ENCODE measurements around the gene BAIAP2.
"Not testable (repeated sequence)": the region's sequence is repeated elsewhere in the genome, so short reads cannot be mapped to it uniquely, and the experiment has no call there.

The BAIAP2 gene

GRCh38 chr17:81000631-81001357, 34.2 kb upstream of the BAIAP2 start:
- no peak for DNase-seq (ENCODE audit: low read depth)

- DNase-seq (ENCODE audit: low read depth), result no peak
Observed at GRCh38 chr17:81002013-81002384, 33.0 kb upstream of the BAIAP2 start.

DNA sequence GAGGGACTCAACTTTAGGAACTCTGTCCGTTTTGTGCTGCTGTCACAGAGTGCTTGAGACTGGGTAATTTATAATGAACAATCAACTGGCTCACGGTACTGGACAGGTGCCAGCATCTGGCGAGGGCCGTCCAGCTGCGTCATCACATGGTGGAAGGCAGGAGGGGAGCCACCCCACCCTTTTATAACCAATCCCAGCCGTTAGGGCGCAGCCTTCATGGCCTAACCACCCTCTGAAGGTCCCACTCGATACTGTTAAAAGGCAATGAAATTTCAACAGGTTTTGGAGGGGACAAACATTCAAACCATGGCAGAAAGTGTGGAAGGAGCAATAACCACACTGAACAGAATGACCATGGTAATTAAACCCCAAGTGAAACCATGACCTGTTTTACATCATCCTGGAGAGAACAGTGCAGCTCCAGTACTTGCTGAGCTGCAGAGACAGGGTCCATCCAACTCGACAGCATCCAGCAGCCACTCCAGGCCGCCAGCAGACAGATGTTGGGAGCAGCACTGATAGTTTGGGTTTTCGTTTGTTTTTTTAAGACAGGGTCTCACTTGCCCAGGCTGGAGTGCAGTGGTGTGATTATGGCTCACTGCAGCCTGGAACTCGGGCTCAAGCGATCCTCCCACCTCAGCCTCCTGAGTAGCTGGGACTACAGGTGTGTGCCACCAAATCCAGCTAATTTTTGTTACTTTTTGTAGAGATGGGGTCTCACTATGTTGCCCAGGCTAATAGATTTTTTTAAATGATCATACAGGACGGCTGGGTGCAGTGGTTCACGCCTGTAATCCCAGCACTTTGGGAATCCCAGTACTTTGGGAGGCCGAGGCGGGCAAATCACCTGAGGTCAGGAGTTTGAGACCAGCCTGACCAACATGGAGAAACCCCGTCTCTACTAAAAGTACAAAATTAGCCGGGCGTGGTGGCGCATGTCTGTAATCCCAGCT, 32.3 kb upstream of the BAIAP2 start:
- DNase-seq (ENCODE audit: low read depth), result peak; percentile 74

DNA sequence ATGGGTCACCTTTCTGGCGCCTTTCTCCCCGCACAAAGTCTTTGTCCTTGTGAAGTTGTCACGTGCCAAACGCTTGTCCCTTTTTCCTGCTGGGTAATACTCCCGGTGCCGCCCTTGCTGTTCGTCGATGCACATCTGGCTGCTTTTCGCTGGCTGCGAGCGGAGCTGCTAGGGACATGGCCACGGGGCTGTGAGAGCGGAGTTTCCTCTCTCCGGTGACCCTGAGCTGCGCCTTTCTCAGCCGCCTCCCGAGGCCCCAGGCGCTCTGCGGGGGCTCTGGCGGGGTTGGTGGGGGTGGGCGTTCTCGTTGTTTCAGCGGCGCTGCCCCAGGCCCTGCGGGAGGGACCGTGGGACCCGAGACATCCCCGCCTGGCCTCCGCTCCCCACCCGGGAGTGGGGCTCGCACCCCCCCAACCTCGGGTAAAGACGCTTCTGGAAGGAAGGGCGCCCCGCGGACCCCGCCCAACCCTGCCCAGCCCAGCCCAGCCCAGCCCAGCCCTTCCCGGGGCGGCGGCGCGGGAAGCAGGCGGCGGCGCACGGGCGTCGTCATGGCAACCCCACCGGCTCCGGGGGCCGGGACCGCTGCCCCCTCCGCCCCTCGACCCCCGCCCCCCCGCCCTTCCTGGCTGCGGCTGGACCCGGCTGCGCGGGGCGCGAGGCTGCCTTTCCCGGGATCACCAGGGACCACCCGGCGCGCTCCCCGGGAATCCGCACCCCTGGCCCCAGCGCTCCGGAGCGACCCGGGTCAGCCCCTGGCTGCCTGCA, 31.1 kb upstream of the BAIAP2 start:
- DNase-seq (ENCODE audit: low read depth), result no peak

GRCh38 chr17:81006891-81007290, 28.1 kb upstream of the BAIAP2 start:
- no peak for DNase-seq (ENCODE audit: low read depth)

- DNase-seq (ENCODE audit: low read depth), result no peak
Observed at GRCh38 chr17:81008140-81008539, 26.8 kb upstream of the BAIAP2 start.

DNA sequence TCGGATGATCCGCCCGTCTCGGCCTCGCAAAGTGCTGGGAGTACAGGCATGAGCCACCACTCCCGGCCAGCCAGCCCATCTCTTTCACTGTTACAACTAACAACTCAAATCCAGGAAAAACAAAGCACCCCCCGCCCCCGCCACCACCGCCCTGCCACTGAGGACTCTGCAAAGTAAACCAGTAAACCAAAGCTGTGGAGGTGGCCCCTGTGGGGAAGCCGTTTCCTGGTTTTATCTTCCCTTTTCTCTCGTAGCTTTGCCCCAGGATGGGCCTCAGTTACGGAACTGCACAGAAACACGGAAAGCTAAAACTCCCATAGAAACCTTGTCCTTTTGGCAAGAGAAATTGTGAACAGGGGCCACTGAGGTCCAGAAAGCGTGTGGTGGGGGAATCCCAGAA, 25.8 kb upstream of the BAIAP2 start:
- DNase-seq (ENCODE audit: low read depth), result no peak

- DNase-seq (ENCODE audit: low read depth), result no peak
Observed at GRCh38 chr17:81010935-81011334, 24.0 kb upstream of the BAIAP2 start.

- DNase-seq (ENCODE audit: low read depth), result no peak
Observed at GRCh38 chr17:81011951-81012350, 23.0 kb upstream of the BAIAP2 start.

- no peak for DNase-seq (ENCODE audit: low read depth)
Observed at GRCh38 chr17:81012574-81013447, 22.1 kb upstream of the BAIAP2 start.

GRCh38 chr17:81013642-81014041, 21.3 kb upstream of the BAIAP2 start:
- DNase-seq (ENCODE audit: low read depth), result no peak

GRCh38 chr17:81015136-81015535, 19.8 kb upstream of the BAIAP2 start:
- DNase-seq (ENCODE audit: low read depth), result no peak

DNA sequence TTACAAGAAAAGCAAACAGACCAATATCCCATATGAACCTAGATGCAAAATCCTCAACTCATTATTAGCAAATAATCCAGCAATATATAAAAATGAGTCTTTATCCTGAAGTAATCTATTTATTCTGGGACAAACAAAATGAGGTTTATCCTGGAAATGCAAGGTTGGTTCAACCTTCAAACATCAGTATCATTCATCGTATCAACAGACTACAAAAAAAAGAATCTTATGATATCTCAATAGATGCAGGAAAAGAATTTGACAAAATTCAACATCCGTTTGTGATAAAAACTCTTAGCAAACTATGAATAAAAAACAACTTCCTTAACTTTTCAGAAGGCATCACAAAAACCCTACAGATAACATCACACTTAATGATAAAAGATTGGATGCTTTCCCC, 18.4 kb upstream of the BAIAP2 start:
- no peak for DNase-seq (ENCODE audit: low read depth)

DNA sequence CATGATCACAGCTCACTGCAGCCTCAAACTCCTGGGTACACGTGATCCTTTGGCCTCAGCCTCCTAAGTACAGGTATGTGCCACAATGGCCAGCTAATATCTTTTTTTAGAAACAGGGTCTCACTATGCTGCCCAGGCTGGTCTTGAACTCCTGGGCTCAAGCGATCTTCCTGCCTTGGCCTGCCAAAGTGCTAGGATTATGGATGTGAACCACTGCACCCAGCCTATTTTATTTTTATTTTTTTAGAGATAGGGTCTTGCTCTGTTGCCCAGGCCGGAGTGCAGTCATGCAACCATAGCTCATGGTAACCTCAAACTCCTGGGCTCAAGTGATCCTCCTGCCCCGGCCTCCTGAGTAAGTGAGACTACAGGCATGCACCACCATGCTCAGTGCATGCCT, 17.6 kb upstream of the BAIAP2 start:
- not testable (repeated sequence) for DNase-seq (ENCODE audit: low read depth)

DNA sequence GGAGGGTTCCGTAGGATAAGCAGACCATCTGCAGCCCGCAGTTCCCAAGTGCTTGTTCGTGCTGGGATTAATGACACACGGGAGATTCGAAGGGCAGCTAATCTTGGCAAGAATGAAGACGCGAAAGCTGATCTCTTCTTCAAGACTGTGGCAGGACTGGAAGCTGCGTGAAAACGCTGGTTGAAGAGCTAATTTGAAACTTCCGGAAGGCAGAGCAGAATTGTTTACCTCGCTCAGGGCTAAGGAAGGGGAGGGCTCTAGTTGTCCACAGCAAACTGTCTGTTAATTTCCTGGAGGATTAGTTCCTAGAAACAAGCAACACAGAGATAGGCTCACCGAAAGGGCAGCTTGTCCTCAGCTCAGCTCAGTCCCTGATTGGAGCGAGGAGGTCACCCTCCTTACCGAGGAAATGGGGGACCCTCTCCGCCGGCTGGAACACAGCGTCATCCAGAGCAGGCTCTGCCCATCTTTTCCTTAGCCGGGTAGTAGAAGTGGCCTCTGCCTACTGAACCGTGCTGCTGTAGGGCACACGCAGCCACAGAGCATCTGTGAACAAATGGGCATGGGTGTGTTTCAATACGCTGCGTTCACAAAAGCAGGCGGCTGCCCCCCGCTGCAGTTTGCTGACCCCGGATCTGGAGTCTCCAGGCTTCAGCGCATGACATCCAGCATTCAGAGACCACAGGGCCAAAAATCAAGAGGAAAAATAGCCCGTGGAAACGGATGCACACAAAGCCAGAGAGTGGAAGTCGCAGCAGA, 16.7 kb upstream of the BAIAP2 start:
- peak; percentile 56 for DNase-seq (ENCODE audit: low read depth)

DNA sequence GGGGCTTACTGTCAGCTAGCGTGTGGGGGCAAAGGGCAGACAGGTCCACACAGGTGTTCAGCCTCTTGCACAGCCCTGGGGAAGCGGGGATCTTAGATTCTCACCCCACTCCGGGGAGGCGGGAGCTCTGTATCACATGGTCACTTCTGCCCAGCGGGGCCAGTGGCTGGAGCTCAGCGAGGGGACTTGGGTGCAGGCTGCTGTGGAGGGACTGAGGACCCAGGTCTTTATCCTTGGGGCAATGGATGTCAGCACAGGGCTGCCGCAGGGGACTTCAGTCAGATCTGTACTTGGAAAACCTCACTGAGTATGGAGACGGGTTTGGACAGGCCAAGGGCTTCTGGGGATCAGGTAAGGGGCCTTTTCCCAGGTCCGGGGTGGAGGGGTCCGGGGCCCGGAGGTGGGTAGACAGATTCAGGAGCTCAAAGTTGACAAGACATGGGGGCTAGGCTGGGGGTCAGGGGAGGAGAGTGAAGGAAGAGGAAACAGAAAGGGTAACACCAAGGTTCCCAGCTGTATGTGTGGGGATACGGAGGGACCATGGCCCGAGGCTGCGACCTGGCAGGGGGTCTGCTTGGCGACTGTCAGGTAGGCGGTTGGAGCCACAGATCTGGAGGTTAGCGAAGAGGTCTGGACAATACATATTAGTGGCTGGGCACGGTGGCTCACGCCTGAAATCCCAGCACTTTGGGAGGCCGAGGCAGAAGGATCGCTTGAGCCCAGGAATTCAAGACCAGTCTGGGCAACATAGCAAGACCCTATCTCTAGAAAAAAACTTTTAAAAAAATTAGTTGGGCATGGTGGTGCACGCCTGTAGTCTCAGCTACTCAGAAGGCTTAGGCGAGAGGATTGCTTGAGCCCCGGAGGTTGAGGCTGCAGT, 15.1 kb upstream of the BAIAP2 start:
- no peak for DNase-seq (ENCODE audit: low read depth)

GRCh38 chr17:81020443-81020766, 14.5 kb upstream of the BAIAP2 start:
- DNase-seq (ENCODE audit: low read depth), result no peak

DNA sequence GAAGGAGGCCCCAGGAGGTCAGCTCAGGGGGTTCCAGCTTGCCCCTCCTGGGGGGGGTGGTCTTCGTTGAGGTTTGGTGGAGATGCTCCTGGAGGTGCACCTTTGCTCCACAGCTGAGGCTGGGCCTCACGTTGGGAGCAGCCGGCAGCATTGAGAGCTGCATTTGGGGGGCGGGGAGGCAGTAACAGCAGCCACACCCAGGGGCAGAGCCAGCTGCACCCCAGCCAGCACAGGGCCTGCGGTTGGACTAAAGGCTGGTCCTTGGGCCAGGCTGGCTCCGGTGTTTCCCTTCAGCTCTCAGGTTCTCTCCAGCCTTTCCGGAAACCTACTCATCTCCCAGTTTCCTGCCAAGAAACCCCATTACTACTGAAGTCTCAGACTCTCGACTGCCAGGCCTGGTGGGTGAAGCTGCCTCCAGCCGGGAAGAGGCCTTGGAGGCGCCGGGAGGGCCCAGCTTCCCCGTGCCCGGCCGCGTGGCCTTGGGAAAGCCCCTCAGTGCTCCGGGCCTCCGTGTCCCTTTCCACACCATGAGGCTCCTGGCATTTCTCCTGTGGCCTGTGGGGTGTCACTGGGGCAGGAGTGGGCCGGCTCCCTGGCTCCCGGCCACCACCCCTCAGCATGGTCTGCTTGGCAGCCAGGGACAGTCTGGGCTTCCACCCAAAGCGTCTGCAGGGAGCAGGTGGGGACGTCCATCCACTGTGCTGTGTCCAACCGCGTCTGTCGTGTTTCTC, 14.0 kb upstream of the BAIAP2 start:
- no peak for DNase-seq (ENCODE audit: low read depth)
